NCI-H524 (cell line): Measurements from ENCODE around the gene PTPN3.
A peak's percentile ranks its signal among the peaks of the same experiment; 100 is the strongest.
"Not testable (repeated sequence)": the region's sequence is repeated elsewhere in the genome, so short reads cannot be mapped to it uniquely, and the experiment has no call there.

Experiments used
- DNase-seq, 2 experiments: peaks; one replicate each; lab custom pipeline; 2025; lab: John Stamatoyannopoulos, UW

Gene PTPN3

DNA sequence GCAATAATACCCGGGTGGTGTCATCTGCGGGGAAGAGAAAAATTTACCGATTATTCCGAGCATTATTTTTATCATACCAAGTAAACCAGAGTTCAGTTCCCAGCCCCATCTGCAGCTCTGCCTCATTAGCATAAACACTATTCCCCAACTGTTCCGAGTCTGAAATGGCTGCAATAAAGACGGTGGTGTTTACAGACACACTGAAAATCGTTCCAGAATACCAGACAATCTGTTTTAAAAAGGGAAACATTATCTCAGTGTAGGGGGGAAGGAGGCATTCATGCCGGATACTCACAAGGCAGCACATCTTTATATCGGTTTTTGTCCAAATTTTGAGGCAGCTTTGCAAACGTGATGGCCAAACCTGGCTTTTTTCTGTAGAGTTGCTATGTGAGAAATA lies 106.9 kb downstream of the PTPN3 start:
- DNase-seq: peak; percentile 11 to 67

DNA sequence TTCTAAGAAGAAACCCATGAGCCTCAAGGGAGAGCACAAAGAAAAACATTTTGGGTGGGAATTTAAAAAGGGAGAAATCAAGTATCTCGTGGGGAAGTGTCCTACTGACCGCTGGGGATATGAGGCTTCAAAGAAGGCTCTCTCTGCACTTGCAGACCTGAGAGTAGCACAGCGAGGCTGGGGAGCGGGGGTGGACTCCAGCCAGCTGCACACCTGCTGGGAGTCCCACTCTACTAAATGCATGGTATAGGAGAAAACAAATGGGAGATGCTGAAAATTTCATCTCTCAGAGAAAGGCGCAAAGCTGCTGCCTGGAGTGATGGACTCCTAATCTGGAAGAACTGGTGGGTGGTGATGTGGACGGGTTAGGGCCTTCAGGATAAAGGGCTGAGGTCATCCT lies 110.3 kb downstream of the PTPN3 start:
- DNase-seq: no peak

DNA sequence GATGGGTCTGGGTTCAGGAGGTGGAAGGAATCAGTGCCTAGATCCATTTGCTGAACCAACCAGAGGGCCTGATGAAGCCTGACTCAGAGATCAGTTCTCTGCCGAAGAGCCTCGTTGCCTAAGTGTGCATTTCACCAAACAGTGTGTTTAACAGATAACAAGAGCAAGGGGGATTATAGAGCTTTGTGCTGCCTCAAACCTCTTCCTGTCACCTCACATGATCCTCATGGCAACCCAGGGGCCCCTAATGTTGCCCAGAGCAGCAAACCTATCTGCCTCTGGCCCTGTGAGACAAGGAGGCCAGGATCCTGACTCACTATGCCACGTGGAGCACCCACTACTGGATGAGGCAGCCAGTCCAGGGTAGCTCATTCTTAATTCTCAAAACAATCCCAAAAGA lies 110.9 kb downstream of the PTPN3 start:
- DNase-seq: no peak

DNA sequence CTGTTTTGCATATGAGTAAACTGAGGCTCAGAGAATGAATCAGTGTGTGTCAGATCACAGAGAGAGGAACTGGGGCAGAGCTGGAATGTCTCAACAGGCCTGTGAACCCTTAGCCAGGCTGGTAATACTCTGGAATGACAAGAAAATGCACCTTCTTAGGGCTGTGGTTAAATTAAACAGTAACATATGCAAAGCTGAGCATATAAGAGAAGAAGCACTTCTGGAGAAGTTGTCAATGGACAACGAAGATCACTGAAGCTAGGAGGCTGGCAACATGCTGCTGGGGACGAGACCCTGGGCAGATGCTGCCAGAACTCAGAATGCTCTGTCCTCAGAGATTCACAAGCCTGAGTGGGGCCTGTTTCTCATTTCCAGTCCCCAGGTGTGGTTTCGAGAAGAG lies 112.6 kb downstream of the PTPN3 start:
- DNase-seq: no peak

DNA sequence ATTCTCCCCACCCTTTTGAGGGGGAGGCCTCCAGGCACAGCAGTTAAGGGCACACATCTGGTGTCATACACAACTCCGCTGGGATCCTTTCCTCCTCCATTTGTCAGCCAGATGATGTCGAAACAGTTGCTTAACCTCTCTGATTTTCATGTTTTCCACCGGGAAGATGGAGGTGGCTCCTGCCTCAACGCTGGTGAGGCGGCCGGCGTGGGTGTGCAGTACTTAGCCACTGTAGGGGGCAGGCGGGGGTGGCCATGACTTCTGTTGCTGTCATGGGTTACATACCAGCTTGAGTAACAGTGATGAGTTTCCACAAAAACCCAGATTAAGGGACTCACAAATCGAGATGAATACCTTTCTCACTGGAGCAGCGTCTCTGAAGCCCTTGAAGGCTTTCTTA lies 114.2 kb downstream of the PTPN3 start:
- no peak for DNase-seq

GRCh38 chr9:109383356-109383755 lies 114.8 kb downstream of the PTPN3 start:
- DNase-seq: no peak

DNA sequence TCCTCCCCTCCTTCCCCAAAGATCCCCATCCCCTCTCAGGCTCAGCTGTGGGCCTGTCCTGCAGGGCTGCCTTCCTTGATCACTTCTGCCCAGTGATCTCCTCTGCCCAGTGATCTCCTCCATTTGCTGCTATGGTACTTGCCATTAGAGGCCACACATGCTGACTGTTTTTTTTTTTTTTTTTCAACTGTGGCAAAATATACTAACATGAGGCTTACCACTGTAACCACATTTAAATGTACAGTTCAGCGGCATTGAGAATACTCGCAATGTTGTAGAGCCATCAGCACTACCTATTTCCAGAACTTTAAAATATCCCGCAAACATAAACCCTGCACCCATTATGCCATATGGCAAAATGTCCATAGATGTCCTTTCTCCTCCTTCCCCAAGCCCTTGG lies 115.5 kb downstream of the PTPN3 start:
- DNase-seq: no peak

DNA sequence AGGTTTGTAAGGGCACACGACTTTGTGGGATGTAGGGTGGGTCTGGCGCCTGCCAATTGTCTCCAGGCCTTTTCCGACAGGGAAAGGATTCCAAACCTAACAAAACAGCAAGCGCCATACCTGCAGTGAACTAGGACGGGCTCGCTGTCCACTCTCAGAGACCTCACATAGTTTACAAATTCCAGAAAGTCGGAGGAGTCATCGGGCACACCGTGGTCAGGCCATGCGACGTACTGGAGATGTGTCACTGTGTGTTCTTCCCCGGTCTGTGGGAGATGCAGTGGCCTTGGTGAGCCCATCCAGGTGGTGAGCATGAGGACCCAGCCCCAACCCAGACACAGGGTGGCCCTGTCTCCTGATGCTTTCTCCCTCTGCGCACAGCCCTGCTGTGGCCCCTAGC lies 115.9 kb downstream of the PTPN3 start:
- DNase-seq: no peak

- DNase-seq: no peak
Measured at GRCh38 chr9:109381011-109381729, 116.9 kb downstream of the PTPN3 start.

DNA sequence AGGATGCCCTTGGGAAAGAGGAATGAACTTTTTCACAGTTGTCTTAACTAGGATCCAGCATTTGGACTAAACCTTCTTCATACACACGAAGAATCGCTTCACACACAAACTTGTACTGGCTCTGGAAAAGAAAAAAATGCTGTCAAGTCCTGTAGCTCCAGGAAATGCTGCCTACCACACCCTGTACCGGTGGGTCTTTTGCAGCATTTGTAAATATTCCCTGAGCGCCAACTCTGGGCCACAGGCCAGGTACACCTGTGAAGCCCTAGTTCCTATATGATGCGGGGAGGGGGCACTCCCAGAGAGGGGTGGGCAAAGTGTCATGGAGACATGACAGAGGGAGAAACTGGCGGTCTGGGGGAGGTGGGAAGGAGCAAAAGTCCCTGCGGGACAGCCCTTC lies 118.6 kb downstream of the PTPN3 start:
- DNase-seq: no peak

GRCh38 chr9:109378316-109378715 lies 119.8 kb downstream of the PTPN3 start:
- no peak for DNase-seq

- no peak for DNase-seq
Measured at GRCh38 chr9:109372246-109372645, 125.9 kb downstream of the PTPN3 start.

GRCh38 chr9:109371374-109371773 lies 126.7 kb downstream of the PTPN3 start:
- no peak for DNase-seq

DNA sequence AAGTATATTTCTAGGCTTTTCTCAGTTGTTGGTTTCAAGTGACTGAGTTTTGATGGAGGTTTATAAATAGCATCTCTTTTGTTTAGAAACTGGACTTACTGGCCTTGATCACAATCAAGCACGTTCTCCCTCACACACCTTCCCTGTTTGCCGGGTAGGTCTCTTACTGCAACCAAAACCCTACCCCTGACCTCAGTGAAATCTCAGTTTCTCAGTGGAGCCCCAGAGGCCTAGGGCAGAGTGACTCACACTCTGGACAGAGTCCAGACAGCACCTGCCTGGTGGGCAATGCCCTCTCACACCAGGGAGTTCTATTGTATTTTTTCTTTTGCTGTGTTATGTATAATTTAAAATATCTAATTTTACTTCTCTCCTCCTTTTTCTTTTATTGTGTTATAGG lies 128.8 kb downstream of the PTPN3 start:
- DNase-seq: no peak

DNA sequence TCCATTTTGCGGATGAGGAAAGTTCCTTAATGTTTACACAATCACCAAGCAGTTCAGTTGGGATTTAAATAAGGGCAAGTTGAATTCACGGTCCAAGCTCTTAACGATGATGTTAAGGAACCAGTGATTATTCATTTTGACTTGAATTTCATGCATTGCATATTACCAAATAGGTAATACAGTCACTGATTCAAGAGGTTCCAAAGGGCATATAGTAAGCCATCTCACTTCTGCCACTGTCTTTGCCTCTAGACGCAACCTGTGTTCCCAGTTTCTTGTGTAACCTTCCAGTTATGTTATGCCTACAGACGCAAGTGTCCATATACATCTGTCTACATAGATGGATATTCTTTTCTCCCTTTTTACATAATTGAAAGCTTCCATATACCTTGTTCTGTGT lies 137.3 kb downstream of the PTPN3 start:
- DNase-seq: no peak

- not testable (repeated sequence) for DNase-seq
Measured at GRCh38 chr9:109358968-109359603, 139.0 kb downstream of the PTPN3 start.

- DNase-seq: peak; percentile 74 to 89
Measured at GRCh38 chr9:109355564-109356297, 142.4 kb downstream of the PTPN3 start.

DNA sequence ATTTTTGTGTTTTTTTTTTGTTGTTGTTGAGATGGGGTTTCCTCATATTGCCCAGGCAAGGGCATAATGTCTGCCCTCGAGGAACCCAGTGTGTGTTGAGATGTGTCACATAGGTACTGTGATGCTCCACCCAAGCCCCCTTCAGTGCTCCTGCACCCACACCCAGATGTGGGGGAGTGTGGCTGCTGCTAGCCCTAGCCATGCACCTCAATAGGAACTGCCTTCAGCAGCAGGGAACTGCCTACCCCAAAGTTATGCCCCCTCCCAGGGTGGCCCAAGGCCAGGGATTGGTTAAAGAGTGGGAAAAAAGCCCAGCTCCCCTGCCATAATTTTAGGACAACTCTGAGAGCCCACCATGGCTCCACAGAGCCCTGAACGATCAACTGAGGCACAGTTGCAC lies 143.9 kb downstream of the PTPN3 start:
- DNase-seq: no peak

DNA sequence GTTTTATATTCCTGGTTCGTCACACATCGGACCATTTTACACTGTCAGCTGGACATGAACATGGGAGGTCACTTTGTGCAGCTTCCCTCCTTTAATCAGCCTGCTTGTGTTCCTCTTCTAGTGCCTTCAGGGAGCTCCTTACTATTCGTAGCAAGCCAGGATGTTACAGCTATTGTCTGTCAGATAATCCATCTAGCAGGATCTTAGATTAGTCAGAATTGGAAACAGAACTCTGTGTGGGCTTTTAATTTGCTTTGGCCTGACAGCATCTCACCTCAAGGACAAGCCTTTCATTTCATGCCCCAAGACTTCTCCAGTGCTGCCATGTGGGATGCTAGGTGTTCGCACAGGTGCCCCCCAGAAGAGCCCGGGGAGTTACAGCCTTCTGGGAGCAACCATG lies 147.1 kb downstream of the PTPN3 start:
- no peak for DNase-seq

DNA sequence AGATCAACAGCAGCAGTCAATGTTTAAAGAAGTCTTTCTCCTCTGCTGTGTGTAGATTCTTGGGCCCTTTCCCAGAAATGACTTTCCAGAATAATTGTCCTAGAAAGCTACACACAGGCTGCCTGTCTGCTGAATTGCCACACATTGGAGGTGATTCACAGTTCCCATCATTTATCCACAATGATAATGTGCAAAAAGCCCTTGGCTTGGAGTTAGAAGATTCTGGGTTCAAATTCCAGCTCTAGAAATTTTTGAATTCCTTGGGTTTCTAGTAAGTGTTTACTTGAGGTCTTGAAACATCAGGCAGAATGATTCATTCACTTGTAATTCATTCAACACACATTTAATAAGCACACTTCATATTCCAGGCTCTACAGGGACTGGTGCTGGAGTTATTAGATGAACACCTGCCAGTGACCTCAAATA lies 148.7 kb downstream of the PTPN3 start:
- peak; percentile 59 to 84 for DNase-seq

- DNase-seq: no peak
Measured at GRCh38 chr9:109346904-109347303, 151.2 kb downstream of the PTPN3 start.

DNA sequence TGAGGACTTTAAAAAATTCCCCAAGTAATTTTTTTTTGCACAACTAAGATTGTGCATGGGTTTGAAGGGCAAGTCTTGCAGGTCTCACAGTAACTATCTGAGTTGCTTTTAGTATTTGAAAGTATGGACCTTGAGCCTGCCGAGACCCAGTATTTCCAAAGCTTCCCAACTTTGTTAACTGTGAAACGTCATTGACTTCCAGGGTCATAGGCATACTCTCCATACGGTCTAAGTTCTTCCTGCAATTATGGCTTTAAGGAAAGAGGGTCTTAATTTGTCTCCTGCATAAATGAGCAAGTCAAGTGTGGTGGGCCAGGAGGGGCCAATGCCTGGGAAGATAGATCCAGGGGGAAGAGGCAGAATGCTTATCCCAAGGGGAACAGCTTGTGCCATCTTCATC lies 153.2 kb downstream of the PTPN3 start:
- DNase-seq: no peak

GRCh38 chr9:109342878-109343277 lies 155.2 kb downstream of the PTPN3 start:
- peak; percentile 69 to 85 for DNase-seq
